Activated naive CD8-positive, alpha-beta T cell treated with anti-CD3 and anti-CD28 coated beads, Interleukin-2, amount 50 U/mL, for 16 hours (primary cell): ENCODE results near the gene NSMCE1.

Source experiments
- DNase-seq: peaks from one replicate; pipeline ENCODE4 v3.0.0-alpha.2; 2020; ENCODE audit warnings: low read depth, low spot score

NSMCE1 gene

DNA sequence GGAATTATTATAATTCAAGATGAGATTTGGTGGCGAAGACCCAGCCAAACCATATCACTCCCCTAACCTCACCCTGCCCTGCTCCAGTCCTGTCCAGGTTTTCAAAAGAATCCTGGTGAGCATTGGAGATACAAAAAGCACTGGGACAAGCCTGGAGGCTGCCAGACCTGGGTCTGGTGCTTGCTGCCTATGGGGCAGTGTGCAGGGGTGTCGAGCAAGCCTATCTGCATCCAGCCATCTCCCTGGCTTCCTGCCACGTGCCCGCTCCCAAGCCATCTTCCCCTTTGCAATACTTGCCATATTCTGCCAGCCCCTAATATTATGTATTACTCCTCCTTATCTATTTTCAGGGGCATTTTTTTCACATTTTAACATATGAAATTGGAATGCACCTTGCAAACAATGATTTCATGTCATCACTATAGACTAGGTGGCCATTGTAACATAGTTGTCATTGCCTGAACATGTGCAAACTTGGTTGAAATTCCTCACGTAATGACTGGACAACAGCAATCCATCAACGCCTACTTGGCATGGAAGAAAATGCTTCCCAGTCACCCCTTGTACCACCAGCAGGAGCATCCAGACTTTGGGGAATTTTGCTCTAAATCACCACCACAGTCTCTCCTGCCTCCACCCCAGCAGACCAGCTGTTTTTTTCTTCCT lies 73.4 kb downstream of the NSMCE1 start:
- DNase-seq = no peak

DNA sequence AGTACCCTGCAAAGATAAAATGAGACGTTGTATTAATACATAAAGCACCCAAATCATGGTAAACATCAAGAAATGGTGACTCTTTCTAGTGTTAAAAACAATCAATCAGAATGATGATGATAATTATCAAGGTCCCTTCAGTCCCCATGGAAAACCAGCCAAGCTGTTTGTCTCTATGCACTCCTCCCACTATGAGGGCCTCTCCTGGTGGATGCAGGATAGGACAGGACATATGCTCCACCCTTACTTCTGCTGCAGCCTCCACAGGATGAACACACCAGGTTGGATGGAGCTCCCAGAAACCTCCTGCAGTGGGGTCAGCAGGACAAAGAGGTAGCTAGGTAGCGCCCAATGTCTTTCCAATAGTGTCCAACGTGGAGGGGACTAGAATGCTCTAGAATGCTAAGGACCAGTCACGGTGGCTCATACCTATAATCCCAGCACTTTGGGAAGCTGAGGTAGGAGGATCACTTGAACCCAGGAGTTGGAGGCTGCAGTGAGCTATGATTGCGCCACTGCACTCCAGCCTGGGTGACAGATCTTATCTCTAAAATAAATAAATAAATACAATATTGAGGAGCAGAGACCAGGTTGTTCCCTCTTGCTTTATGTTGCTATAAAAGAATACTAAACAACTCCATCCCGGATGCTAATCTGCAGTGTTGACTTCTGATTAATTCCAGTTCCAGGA lies 75.1 kb downstream of the NSMCE1 start:
- no peak for DNase-seq

DNA sequence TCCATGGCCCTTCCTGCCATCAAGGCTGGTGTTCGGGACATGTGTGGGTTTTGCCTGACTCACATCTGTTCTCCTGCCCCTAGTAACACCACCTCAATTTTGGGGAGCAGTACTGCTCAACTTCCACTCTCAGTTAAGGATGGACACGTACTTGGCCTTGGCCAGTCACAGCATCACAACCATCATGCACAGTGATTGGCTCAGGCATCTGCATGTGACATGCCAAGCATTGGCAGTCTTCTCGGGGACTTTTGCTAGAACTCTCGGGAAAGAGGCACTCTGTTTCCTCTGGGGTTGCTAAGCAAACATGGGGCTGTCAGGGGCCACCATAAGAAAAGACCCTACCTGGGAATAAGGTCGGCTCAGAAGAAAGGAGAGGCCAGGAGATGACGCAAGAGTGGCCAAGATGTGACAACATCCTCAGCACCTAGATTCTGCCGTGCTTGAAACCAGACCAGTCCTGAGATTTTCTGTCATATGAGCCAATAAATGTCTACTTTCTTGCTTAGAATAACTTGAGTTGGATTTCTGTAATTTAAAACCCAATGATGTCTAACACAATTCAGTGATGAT lies 77.1 kb downstream of the NSMCE1 start:
- no peak for DNase-seq

DNA sequence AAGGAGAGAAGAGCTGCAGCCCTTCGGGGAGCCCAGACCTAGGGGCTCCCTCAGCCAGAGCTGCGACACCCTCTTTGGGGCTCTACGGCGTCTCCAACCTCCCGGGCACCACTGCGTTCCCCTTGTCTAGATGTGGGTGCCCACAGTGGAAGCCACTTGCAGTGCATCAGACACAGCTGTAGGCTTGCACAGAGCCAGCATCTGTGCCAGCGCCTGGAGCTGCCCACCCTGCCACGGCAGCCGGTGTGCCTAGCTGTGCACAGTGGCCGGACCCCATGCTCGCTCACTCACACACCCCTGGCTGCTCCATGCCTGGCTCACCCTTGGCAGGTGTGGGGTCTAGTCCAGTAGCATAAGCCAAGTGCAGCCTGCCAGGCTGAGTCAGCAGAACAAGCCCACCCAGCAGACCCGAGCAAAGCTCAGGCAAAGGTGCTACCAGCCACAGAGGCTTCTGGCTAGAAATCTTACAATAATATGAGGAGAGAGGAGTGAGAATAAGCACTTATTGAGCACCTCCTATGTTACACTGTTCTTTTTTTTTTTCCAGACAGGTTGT lies 78.2 kb downstream of the NSMCE1 start:
- no peak for DNase-seq

DNA sequence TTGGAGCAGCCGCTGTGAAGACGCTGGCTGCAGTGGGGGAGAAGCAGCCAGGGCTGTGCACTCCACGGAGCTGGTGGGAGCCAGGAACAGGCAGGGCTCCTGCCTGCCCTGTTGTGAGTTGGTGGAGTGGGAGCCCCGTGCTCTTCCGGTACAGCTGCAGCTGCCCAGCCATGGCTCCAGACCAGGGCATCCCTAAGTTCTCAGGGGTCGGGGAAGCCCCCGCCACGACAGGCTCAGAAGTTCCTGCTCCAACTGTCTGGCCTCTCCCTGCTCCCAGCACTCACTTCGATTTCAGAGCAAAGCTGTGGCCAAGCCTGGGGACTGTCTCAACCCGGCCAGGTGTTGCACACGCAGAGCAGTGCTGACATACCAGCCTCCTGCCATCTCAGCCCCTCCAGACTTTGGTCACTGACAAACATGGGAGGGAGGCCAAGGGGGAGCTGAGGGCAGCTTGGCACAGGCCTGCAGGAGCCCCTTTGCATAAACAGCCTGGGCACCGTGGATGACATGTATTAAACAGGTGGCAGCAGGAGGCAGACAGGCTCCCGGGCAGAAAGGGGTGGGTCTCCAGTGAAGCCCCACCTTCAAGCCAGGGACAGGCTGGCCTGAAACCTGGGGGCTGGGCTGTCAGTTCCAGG lies 79.1 kb downstream of the NSMCE1 start:
- no peak for DNase-seq

DNA sequence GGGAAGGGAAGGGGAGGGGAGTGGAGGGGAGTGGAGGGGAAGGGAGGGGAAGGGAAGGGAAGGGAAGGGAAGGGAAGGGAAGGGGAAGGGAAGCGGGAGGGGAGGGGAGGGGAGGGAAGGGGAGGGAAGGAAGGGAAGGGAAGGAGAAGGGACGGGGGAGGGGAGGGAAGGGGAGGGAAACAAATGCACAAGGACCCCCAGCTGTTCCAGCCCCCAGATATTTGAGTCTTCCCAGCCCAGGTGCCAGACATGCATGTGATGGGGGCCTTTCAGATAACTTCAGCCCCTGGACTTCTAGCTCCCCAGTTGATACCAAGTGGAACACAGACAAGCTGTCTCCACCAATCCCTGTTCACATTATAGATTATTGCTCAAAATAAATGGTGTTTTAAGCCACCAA lies 79.9 kb downstream of the NSMCE1 start:
- no peak for DNase-seq

- DNase-seq = no peak
Measured at GRCh38 chr16:27185776-27186130, 82.8 kb downstream of the NSMCE1 start.

- no peak for DNase-seq
Measured at GRCh38 chr16:27182906-27183405, 85.6 kb downstream of the NSMCE1 start.

DNA sequence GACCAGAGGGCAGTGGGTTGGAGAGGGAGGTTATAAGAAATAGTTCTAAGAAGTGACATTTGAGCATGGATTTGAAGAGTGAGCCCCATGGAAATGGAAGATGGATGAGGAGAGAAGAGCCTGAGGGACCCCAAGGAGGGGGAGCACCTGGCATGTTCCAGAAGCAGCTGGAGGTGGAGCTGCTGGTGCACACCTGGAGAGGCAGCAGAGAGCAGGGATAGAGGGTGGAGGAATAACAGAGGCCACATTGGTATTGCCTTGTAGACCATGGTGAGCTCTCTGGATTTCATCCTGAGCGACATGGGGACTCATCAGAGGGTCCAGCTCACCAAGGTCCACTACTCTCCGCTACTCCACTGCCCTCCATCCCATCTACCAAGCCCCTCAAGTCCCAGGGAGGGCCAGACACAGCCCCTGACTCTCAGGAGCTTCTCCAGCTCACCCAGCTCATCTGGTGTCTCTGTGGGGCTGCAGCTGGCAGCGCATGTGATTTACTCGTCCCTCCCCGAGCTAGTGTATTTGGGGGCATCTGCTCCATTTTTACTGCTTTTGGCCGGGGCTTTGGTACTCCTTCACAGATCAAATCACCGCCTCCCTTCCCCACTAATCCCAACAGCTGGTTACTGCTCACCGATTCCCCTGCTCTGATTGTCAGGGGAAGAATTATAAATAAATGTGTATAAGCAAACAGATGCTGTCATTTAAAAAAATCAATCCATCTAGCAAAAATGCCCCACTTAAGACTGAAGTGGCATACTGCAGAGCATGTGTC lies 87.4 kb downstream of the NSMCE1 start:
- DNase-seq = no peak

DNA sequence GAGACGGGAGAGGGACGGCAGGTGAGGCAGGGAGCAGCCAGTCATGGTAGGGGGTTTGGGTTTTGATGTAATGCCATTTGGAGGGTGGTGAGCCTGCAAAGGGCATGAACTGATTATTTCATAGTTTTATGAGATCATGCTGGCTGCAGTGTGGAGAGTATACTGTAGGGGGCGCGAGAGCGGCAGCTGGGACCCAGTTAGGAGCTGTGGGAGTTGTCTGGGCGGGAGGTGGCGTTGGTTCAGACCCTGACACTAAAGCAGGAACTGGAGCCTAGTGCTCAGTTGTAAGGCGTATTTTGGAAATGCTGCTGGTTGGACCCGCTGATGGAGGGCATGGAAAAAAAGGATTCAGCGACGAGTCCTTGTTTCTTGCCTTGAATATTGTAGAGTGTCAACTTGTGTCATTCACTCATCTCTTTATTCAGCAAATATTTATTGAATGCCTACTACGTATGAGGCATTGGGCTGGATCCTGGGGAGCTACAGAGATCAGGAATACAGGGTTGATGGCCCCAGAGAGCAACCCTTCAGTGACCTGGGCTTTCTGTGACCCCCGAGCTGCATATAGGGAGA lies 89.0 kb downstream of the NSMCE1 start:
- DNase-seq = peak; percentile 64

DNA sequence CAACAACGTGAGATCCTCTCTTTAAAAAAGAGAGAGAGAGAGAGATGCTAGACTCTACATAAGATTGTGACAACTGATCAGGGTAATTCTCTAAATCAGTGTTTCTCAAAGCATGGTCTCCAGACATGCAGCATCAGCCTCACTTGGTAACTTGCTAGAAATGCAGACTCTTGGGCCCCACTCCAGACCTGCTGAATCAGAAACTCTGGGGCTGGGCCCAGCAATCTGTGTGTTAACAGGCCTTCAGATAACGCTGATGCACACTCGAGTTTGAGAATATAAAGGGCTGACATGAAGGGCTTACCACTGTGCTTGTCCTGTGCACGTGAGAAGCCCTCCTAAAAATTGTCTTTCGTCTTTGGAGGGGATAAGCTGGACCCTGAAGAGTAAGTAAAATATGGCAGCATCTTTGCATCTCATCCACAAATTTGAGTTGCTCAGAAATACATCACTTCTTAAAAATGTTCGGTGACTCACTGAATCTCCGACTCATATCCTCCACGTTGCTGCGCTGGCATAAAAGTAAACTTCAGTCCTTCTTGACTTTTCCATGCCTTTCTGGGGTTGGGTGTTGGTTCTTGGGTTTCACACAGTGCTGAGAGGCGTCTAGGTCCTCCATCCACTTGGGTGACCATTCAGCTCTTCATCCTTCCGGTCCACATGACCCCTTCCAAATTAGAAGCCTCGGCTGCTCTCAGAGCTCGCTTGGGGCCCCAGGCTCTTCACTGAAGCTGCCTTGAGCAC lies 91.4 kb downstream of the NSMCE1 start:
- DNase-seq = no peak

DNA sequence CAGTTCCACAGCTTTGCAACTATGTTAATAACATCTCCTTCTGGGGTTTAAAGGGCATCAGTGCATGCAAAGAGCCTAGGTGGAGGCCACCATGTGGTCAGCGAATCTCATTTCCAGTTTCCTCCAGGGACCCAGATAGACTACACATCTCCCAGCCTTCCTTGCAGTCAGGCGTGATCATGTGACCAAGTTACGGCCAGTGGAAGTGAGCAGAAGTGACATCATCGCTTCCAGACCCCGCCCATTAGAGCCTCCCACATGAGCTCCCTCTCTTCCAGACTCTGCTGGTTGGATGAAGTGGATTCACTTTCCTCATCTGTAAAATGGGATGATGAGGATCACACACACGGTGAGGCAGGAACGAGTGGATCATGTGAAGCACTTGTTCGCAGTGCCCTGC lies 92.7 kb downstream of the NSMCE1 start:
- DNase-seq = no peak
